8988T (cell line): ENCODE results near the gene HES1.

Experiments used
- DNase-seq: peaks from one replicate; pipeline ENCODE4 v3.0.0; 2011

The HES1 gene

DNA sequence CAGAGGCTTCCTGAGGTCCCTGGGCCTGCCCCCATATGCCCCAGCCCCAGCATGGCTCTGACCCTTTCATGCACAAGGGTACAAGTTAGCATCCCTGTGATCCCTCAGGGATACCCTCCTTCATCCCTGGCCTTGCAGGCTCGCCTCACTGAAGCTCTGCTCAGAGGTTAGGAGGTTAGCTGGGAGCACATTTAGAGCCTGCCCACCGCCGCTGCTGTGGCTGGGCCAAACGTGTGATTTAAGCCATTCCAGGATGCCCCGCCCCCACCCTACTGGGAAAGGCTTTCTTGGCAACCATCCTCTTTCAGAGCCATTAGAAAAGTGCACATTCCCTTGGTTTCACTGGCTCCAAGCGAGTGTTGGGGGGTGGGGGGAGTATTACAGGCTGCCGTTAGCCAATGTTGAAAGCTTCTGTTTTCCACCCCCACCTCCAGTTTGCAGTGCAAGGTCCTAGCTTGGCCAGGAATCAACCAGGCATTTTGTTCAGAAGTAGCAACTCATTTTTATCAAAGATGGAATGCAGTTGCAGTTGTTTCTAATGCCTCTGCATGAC is 6.3 kb upstream of the HES1 start:
- no peak for DNase-seq

DNA sequence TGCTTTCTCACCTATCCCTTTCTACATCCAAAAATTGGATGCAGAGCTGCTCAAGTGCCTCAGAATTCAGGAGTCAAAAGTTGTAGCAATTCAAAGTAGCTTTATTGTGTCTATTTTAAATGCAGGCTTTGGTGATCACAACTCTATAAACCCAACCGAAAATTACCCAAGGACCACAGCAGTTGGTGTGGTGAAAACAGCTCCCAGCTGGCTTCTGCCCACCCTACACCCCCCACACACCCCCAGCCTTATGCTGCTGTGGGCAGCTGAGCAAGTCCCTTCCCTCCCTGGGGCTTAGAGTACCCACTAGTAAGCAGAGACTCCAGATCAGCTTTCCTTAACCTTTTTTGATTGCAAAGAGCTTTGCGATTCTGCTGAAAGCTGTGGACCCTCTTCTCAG is 5.8 kb upstream of the HES1 start:
- no peak for DNase-seq

DNA sequence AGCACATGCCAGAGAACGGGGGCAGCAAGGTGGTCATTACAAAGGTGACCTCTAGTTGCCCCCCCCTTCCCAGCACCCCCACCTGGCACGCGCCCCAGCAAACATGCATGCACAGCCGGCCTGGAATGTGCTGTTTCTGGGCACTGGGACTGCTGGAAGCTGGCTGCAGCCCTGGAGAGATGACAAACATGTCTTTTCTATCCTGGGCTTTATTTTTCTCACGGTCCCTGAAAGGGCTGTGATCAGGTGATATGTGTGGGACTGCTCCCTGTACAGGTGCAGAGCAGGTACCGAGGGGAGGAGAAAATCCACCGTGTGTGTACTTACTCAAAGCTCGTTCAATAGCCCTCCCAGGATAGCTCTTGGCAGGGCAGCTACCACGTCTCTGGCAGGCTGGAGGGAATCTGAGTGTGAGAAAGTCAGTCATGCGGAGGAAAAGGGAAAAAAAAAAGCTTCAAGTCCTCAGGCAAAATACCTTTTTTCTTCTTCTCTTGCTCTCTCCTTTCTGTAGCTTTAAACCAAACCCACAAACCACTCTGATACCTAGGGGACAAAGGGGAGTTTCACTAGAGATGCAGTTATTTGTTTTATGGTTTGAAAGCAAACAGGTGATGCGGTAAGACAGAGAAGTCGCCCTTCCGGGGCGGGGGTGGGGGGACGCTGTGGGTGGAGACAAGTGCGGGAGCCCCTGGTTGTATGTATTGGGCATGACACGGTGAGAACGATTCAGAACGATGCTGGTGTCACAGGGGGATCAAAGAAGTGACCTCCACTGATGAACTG is 5.0 kb upstream of the HES1 start:
- DNase-seq, result no peak

DNA sequence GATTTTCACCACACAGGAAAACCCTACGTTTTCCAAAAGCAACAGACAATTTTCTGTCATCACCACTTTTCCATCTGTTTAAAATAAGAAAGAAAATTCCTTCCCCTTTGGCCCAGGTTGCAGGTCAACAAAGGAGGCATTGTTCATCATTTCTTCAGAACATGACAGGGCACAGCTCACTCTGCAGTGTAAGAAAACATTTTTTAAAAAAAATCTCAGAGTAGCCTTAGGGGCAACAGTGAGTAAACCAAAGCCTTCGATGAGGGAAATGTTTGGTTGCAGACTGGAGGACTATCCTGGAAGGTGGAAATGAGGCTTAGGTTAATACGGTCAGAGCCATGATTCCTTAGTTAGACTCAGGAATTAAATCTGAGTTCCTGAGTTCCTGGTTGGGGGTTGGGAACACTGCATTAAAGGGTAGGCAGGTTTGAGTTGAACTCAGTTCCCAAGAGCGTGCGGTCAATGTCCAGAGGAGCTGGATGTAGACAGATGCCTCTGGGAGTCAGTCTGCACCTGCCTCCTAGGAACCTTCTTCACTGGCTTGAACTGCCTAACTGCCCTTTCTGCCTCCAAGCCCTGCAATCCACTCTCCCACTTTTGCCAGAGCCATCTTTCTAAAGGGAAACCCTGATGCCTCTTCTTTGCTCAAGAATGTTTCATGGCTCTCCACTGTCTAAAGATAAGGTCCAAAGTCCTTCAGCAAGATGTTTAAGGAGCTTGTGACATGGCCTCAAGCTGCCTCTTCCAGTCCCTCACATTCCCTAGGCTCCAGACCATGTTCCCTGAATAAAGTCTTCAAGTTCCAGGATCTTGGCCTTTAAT is 3.3 kb upstream of the HES1 start:
- DNase-seq, result no peak

DNA sequence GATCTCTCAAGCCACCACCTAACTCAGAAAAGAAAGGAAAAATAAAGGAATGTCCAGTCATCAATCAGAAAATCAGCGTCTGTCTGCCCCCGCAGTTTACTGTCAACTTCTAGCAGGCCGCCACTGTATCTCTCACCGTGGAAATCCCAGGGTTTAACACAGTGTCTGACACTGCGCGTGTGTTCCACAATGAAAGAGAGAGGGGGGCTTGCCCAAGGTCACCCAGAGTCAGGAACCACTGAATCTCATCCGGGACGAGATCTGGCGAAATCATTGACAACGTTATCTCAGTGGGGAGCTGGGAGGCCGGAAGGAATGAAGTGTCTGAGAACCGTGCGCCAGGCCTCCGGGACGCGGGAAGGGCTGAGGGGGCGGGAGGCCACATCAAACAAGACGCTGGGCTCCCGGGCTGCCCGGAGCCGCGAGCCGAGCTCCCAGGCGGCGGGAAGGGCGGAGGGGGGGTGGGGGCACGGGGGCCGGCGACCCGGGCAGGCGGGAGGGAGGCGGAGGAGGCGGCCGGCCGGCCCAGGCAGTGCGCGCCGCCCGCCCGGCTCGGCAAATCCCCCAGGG is 2.2 kb upstream of the HES1 start:
- DNase-seq, result peak; percentile 44

DNA sequence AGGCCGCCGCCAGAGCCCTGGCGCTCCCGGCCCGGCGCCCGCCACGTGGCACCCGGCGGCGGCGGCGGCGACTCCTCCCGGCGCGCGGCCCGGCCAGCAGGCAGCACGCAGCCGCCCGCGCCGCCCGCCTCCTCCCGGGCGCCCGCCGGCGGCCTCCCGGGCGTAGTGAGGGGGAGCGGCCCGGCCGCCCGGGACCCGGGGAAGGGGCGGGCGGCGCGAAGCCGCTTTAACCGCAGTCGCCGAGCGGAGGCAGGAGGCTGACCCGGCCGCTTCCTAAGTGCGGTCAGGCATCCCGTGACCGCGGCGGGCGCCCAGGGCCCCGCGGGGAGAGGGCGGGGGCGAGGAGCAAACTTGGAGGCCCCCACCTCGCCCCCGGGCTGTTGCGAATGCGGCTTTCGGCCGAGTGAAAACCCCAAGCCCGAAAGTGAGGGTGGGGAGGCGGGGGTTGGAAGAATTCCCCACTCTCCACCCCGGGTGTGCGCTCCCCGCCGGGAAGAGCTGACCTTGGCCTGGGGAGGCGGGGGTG is 1.7 kb upstream of the HES1 start:
- DNase-seq, result peak; percentile 58

DNA sequence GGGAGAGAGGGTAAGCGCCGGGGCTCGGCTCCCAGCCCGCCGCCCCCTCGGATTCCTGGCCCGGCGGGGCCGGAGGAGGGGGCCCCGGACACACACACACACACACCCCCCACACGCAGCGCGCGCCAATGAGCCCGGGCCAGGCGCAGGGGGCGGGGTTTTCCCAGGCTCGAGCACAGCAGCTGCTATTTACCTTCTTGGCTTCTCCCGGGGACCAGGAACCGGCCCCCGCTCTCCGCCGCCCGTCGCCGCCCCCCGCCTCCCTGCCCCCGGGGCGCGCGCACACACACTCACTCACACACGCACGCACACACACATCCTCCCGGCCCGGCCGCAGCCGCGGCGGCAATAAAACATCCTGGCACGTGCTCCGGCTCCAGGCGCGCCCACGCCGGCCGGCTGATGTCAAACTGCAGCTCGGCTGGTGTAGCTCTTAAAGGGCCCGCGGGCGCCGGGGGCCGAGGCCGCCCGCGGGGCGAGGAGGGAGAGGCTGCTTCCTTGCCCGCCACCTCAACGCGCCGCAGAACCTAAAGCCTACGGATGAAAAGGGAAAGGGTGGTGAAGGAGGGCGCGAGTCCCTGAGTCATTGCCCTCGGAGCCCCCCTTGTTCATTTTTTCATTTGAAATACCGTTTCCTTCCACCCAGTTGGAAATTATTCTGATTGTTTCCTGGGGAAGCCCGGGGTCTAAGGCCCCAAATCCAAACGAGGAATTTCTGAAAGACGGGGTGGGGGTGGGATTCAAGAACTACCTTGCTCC is 1.0 kb upstream of the HES1 start:
- DNase-seq, result peak; percentile 98

DNA sequence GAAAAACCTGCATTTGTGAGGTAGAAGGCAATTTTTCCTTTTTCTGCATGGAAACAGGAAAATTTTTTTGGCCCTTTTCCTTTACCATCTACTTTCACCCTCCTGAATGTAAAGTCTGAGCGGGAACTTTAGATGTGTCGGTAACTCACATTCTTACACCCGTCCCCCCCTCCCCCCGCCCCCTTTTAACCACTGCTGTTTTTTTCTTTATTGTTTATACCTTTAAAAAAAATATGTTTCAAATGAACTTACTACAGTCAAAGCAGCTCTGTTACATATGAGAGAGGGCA is 487 bp upstream of the HES1 start:
- no peak for DNase-seq

DNA sequence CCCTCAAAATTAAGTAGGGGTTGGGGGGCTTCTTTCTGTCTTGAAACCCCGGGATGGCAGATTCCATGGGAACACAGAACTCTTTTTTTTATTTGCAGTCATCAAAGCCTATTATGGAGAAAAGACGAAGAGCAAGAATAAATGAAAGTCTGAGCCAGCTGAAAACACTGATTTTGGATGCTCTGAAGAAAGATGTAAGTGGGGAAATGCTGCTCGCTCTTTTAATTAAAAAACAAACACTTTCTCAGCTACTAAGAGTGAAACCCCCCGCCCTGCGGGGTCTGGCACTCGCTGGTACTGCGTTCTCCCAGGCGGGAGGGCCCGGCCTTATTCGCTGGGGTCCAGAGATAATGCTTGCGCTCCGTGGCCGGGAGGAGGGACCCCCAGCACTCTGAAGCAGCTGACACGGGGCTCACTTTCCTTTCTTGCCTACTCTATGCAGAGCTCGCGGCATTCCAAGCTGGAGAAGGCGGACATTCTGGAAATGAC is 615 bp downstream of the HES1 start:
- DNase-seq, result peak; percentile 58

DNA sequence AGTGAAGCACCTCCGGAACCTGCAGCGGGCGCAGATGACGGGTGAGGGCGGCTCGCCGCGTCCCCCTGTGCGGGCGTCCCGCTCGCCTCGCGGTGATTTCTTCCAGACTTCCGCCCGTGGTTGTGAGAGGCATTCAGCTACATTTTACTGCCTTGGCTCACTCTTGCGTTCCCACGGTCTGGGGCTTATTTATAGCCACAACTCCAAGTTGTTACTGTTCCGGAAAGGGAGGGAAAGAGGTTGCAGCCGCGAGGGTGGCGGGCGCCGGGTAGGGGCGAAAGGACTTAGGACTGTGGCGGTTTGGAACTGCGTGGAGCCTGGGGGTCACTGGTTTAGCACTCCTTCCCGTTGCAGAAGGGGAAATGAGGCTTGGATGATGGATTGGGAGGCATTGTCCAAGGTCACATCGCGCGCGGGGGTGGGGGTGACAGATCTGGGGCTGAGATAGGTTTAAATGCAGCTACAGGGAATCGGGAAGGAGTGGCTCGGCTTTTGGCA is 1.1 kb downstream of the HES1 start:
- DNase-seq, result peak; percentile 65

DNA sequence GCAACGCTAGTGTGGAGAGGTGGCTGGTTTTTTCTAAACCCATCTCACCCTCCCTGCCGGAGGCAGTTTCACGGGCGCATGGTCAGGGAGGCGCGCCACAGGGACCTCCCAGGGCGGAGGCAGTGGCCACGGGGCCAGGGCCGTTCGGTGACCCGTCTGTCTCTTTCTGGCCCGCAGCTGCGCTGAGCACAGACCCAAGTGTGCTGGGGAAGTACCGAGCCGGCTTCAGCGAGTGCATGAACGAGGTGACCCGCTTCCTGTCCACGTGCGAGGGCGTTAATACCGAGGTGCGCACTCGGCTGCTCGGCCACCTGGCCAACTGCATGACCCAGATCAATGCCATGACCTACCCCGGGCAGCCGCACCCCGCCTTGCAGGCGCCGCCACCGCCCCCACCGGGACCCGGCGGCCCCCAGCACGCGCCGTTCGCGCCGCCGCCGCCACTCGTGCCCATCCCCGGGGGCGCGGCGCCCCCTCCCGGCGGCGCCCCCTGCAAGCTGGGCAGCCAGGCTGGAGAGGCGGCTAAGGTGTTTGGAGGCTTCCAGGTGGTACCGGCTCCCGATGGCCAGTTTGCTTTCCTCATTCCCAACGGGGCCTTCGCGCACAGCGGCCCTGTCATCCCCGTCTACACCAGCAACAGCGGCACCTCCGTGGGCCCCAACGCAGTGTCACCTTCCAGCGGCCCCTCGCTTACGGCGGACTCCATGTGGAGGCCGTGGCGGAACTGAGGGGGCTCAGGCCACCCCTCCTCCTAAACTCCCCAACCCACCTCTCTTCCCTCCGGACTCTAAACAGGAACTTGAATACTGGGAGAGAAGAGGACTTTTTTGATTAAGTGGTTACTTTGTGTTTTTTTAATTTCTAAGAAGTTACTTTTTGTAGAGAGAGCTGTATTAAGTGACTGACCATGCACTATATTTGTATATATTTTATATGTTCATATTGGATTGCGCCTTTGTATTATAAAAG is 1.8 kb downstream of the HES1 start:
- DNase-seq, result peak; percentile 95

DNA sequence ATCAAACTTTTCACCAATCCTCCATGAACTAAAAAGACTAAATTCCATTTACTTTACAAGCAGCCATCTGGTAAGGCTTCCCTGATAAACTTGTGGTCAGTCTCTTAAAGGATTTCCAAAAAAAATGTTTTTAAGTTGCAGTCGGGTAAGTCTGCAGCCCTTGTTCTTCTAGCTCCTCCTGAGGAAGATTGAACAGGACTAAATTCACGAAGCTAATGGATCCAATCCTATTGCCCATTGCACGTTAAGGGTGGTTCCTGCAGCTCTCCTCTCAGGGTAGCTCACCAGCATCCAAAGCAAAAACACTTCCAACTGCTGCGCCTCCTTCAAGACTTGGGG is 2.8 kb downstream of the HES1 start:
- DNase-seq, result no peak

DNA sequence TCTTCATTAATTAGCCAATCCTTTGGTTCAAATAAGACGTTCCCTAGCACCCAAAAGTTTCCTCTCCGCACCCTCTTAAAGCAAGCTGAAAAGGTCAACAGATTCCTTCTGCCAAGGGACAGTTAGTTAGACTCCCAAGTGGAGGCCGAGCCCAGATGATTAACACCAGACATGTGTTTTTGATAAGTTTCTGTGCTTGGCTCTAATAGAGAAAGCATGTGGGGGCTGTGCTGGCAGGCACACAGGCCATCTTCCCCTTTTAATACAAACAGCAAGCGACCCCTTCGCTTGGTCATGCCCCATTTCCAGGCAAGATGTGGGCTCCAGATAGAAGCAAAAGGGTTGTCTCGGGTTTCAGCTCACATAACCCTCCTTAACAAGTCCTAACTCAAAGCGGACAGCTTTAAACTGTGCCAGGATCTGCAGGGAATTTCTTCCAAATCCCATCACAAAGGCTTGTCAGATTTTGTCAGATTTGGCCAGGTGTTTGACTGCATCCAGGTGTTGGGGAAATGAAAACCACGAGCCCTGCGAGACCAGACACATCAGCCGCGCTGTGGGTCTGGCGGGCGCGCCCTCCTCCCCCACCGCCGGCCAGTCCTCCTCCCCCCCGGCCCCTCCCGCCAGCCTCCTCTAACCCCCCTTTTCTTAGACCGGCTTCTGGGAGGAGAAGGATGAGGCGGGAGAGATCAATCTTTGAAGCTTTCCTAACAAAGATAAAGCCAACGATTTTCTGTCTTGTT is 3.3 kb downstream of the HES1 start:
- no peak for DNase-seq

DNA sequence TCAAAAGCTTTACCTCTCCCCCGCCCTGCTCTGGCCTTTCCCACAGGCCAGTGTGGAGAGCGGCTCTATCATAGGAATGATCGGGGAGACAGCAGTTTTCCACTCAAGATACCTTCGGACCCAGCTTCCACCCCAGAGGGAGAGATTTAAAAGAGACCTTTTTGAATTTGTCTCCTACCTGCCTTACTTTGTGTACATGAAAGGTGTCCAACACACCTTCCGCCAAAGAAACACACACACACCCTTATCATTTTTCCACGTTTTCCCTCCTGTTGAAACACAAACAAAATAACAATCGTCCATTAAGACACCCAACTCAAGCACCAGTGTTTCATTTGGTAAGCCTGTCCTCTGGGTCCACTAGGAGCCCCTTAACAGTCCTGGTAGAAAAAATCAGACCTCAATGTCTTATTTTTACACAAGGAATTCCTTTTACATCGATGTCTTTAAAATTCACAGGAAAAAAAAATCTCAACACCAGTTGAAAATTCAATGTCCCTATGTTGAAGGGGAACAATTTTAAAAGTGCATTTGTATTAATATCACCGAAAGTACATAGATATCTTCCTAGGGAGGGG is 4.0 kb downstream of the HES1 start:
- no peak for DNase-seq

DNA sequence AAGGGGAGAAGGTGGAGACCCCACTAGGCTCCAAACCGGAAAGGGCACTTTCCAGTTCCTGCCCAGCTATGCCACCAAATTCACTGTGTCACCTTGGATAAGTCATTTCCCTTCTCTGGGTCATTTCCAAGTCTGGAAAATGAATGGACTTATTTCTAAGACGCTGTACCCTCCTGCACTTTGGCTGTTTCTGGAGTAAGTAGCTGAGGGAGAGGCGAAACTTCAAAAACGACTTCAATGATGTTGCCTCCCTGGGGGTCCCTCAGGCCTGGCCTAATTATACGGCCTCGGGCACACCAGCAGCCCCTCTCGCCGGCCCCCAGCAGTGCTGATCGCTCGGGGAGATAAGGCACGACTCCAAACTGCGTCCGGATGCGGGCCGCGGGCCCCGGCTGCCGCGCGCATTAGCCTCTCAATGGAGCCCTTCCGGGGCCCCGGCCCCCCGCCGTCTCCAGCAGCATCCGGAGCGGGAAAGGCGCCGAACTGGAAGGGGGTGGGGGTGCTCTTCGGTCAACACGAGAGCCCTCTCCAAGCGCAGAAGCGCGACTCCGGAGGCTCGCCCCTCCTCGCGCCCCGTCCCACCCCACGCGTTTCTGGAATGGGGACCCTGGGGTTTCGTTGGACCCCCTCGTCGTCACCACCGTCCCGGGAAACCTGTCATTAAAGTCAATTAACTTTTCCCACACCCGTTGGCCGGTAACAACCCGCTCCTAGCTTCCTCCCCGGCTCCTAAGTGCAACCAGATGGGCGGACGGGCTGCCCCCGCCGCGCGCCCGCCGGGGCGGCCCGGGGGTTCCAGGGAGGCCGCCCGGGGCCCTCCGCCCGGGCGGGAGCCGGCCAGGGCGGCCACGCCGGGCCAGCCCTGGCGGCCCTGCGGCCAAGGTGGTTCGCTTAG is 4.8 kb downstream of the HES1 start:
- peak; percentile 85 for DNase-seq

DNA sequence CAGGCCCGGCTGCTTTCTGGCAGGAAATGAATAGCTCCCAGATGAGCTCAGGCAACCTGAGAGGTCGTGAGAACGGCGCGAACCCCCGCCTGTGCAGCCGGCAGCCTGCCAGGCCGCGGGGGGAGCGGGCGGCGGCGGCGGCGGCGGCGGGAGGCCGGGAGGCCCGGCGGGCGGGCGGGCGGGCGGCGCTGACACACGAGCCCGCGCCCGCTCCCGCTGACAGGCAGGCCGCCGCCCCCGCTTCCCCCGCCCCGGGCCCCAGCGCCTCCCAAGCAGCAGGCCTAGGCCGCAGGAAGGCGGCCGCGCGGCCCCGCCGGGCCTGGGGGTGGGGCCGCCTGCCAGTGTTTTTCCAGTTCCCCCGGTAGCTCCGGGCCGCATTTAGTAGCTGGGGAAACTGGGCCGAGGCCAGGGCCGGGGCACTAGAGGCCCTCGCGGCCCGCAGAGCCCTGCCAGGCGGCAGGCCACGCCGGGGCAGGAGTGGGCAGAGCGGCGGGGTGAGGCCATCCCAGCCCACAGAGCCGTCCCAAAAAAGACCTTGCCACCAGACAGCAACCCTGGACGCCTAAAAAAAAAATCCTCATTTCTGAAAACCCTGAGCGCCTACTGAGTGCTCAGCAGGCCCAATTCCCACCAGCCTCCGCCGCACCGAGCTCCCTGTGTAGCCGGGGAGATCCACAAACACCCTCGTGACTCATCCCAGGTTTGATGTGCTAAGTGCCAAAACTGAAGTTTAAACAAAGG is 5.6 kb downstream of the HES1 start:
- peak; percentile 96 for DNase-seq

DNA sequence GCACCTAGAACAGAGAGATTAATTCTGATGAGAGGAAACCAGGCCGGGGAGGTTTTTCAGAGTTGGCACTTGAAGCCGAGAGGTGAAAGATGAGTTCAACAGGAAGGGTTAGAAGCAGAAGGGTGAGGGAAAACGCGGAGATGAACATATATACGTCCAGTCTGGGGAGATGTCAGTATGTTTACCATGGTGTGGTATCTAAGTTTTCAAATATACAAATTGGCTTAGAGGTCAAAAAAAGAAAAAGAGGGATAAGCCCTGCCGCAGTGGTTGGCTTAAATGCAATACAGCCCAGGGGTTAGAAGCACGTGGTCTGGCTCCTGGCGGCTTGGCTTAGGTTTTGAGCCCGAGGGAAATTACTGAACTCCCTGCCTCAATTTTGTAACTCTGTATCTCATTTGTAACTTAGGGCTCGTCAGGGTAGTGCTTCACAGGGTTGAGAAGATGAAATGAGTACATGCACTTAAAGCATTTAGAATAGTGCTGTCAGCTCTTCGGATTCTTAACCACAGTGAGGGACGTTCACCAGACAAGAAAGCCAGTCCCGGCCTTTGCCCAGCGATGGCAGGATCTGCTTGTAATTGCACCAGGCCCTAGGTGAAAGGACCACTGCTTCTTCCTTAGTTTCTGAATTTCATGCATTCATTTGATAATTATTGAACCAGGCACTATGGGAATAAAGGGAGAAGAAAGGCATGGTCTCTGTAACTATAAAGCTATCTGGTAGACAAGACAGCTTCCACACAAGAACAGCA is 6.4 kb downstream of the HES1 start:
- DNase-seq, result no peak

DNA sequence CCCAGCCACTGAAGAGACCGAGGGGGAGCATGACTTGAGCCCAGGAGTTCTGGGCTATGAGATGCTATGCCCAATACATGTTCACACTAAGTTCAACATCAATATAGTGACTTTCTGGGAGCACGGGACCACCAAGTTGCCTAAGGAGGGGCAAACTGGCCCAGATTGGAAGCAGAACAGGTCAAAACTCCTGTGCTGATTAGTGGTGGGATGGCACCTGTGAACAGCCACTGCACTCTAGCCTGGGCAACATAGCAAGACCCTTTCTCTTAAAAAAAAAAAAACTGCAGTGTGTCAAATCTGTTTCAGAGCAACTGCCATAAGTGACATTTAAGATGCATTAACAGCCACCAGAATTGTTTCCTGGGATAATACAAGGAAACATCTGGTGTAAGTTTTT is 9.8 kb downstream of the HES1 start:
- DNase-seq, result no peak
